OCI-LY7 (cell line): ENCODE measurements around the gene KIAA1958. TPM values are rescaled to one million over a fixed set of nuclear protein-coding genes. Genes with fewer than 3 reads are reported as not detected.

Experiments
- BruUV-seq: library from RNA; stranded (reverse); fragments of 400-500 nt; replicated peaks from 2 replicates; lab custom pipeline; 2021; lab: Mats Ljungman, UMichigan
- CTCF ChIA-PET: fragments of 300-600 bp; sonication (Branson Sonifier 250); formaldehyde crosslinking; loops from one replicate; lab custom pipeline; 2022; ENCODE audit warnings: antibody characterized with exemption; ENCODE audit not compliant: unreplicated experiment; lab: Charles Lee
- POLR2A ChIA-PET: fragments of 300-600 bp; sonication (Branson Sonifier 250); formaldehyde crosslinking; loops from one replicate; lab custom pipeline; 2022; ENCODE audit warnings: antibody characterized with exemption; lab: Charles Lee
- DNase-seq: peaks from one replicate; pipeline ENCODE4 v3.0.0-alpha.2; 2015; ENCODE audit warnings: low spot score
- H2AFZ ChIP-seq: fragments of 200-600 bp; sonication (generic), shearing (Covaris generic); 2 replicates; pipeline ENCODE4 v1.6.1; 2014; ENCODE audit warnings: mild to moderate bottlenecking, antibody characterized with exemption, low read length, moderate library complexity
- H3K27ac ChIP-seq: fragments of 200-600 bp; sonication (generic); 2 replicates; pipeline ENCODE4 v1.5.1; 2014; ENCODE audit warnings: mixed run types, low read depth, mild to moderate bottlenecking, moderate library complexity, low read length, inconsistent platforms; ENCODE audit not compliant: poor library complexity, severe bottlenecking
- H3K36me3 ChIP-seq: fragments of 200-600 bp; sonication (generic); 2 replicates; pipeline ENCODE4 v1.6.1; 2014; ENCODE audit warnings: mild to moderate bottlenecking, antibody characterized with exemption, low read length, moderate library complexity, mixed read lengths; ENCODE audit not compliant: insufficient read depth
- H3K4me1 ChIP-seq: fragments of 200-600 bp; sonication (generic); 2 replicates; pipeline ENCODE4 v1.5.1; 2014; ENCODE audit warnings: mild to moderate bottlenecking, low read length; ENCODE audit not compliant: insufficient read depth, poor library complexity, severe bottlenecking
- H3K4me2 ChIP-seq: fragments of 200-600 bp; sonication (generic); 2 replicates; pipeline ENCODE4 v1.6.1; 2014; ENCODE audit warnings: mild to moderate bottlenecking, low read length
- H3K4me3 ChIP-seq: fragments of 200-600 bp; sonication (generic); 2 replicates; pipeline ENCODE4 v1.5.1; 2014; ENCODE audit warnings: mild to moderate bottlenecking, low read depth, low read length; ENCODE audit not compliant: poor library complexity, severe bottlenecking
- H3K79me2 ChIP-seq: fragments of 200-600 bp; sonication (generic); 2 replicates; pipeline ENCODE4 v1.6.1; 2016; ENCODE audit warnings: low read depth, mild to moderate bottlenecking, low read length, moderate library complexity, mixed read lengths; ENCODE audit not compliant: insufficient read depth
- H3K9me2 ChIP-seq: fragments of 200-600 bp; sonication (generic); 2 replicates; pipeline ENCODE4 v1.6.1; 2016; ENCODE audit warnings: mild to moderate bottlenecking, low read length, mixed read lengths; ENCODE audit not compliant: insufficient read depth
- H3K9me3 ChIP-seq: fragments of 200-600 bp; sonication (generic); 2 replicates; pipeline ENCODE4 v1.6.1; 2014; ENCODE audit warnings: mild to moderate bottlenecking, mixed run types, low read length, mixed read lengths
- H4K20me1 ChIP-seq: fragments of 200-600 bp; sonication (generic); 2 replicates; pipeline ENCODE4 v1.6.1; 2014; ENCODE audit warnings: mild to moderate bottlenecking, antibody characterized with exemption, low read length, moderate library complexity, mixed read lengths; ENCODE audit not compliant: insufficient read depth
- EZH2phosphoT487 ChIP-seq: fragments of 200-600 bp; sonication (generic); IDR thresholded peaks from 2 replicates; pipeline ENCODE4 v1.6.1; 2018; ENCODE audit warnings: low read depth, borderline replicate concordance, mild to moderate bottlenecking, mixed run types, antibody characterized with exemption, low read length, moderate library complexity, mixed read lengths
- intact Hi-C: fragments of 100-400 bp; cut with micrococcal nuclease; formaldehyde crosslinking; loops from one replicate; pipeline ENCODE4 v1.10.0; 2022; ENCODE audit not compliant: unreplicated experiment
- total RNA-seq, 2 experiments: library from RNA; depleted of rRNA in 1 of 2; stranded (reverse); fragments of >200 nt in 1 of 2; shearing (Covaris generic) in 1 of 2; gene quantifications; 2 replicates each; pipeline ENCODE4 v1.2.3, GENCODE V29; 2014 to 2022
- TF ChIP-seq, protein P1 (sequence below): fragments of 200-600 bp; sonication (generic); conservative IDR thresholded peaks from 2 replicates; pipeline ENCODE4 v1.5.1; 2014; ENCODE audit warnings: mild to moderate bottlenecking, antibody characterized with exemption, low read length, moderate library complexity, mixed read lengths

KIAA1958 gene
- total RNA-seq, 2 experiments from 2014 or later, result 15.4 to 19.8 TPM

DNA sequence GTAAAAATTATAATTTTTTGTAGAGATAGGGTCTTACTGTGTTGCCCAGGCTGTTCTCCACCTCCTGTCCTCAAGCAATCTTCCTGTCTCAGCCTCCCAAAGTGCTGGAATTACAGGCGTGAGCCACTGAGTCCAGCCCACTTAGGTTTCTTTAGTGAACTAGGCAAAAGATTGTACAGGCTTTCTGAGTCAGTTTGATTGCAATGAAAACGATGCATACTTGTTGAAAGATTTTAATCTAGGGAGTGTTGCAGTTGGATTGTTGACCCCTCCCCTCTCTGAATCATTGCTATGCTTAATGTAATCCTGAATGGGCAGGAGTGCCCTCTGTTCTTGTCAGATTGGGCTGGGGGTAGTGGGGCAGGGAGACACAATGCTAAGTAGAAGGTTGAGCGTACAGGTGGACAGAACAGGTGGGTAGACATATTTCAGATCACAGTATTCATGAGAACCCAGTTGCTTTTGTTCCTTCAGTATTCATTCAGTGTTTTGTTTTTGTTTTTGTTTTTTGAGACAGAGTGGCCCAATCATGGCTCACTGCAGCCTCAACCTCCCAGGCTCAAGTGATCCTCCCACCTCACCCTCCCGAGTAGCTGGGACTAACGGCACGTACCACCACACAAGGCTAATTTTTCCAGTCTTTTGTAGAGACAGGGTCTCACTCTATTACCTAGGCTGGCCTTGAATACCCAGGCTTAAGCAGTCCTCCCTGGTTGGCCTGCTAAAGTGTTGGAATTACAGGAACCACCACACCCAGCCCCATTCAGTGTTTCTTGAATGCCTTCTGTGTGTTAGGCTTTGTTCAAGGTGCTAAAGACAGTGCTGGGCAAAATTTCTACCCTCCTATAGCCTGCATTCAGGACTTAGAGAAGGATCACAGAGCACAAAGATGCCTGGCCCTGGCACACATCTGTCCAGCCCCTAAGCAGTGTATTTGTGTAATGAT, 70.1 kb downstream of the KIAA1958 start:
- no peak for TF ChIP-seq EZH2phosphoT487
- TF ChIP-seq, protein P1, sequence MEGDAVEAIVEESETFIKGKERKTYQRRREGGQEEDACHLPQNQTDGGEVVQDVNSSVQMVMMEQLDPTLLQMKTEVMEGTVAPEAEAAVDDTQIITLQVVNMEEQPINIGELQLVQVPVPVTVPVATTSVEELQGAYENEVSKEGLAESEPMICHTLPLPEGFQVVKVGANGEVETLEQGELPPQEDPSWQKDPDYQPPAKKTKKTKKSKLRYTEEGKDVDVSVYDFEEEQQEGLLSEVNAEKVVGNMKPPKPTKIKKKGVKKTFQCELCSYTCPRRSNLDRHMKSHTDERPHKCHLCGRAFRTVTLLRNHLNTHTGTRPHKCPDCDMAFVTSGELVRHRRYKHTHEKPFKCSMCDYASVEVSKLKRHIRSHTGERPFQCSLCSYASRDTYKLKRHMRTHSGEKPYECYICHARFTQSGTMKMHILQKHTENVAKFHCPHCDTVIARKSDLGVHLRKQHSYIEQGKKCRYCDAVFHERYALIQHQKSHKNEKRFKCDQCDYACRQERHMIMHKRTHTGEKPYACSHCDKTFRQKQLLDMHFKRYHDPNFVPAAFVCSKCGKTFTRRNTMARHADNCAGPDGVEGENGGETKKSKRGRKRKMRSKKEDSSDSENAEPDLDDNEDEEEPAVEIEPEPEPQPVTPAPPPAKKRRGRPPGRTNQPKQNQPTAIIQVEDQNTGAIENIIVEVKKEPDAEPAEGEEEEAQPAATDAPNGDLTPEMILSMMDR, result no peak
- ChIA-PET CTCF (no interaction called here), POLR2A (interaction anchor here (1.0 kb wide), 1 partner anchor 13 kb away, joined by 3 read pairs; no protein-coding TSS in a partner anchor)
- H3K9me3 ChIP-seq, result no peaks in the 10 kb centered on the region
- no peak for DNase-seq
- intact Hi-C loops, result no loop called here
- H3K4me1 ChIP-seq, result no peaks in the 10 kb centered on the region
- no peaks in the 10 kb centered on the region for H3K36me3 ChIP-seq
- no peaks in the 10 kb centered on the region for H3K79me2 ChIP-seq
- H2AFZ ChIP-seq, result no peak overlapping the region
- no peak overlapping the region for H3K27ac ChIP-seq
- BruUV-seq, result no TSS peak
- no peaks in the 10 kb centered on the region for H3K9me2 ChIP-seq
- no peak overlapping the region for H3K4me2 ChIP-seq
- H4K20me1 ChIP-seq, result peaks cover 4% of the 10 kb centered on the region; the same call in 1 of the 2 replicates
- H3K4me3 ChIP-seq, result no peak overlapping the region

DNA sequence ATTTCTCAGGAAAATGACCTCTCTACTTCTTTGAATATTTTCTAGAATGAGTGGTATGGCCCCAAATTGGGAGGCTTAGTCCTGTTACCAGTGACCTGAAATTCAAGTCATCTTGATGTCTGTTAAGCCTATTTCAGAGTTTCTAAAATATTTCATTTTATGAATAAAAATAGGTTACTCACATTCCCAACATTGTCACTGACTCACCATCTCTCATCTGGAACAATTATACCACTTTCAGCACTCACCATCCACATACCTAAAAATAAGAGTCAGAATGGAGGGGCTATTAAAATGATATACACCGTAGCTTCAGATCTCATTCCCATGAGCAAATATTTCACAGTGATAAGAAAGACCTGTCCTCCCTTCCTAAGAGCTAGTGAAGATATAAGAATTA, 71.8 kb downstream of the KIAA1958 start:
- no peaks in the 10 kb centered on the region for H3K9me3 ChIP-seq
- CTCF ChIA-PET, result no interaction called here
- no peaks in the 10 kb centered on the region for H3K79me2 ChIP-seq
- no peak overlapping the region for H3K4me2 ChIP-seq
- no peaks in the 10 kb centered on the region for H3K9me2 ChIP-seq
- no peak for TF ChIP-seq EZH2phosphoT487
- intact Hi-C loops, result no loop called here
- no peak overlapping the region for H3K4me3 ChIP-seq
- H3K36me3 ChIP-seq, result no peaks in the 10 kb centered on the region
- no TSS peak for BruUV-seq
- no peaks in the 10 kb centered on the region for H3K4me1 ChIP-seq
- peaks cover 4% of the 10 kb centered on the region; the same call in 1 of the 2 replicates for H4K20me1 ChIP-seq
- POLR2A ChIA-PET, result no interaction called here
- H2AFZ ChIP-seq, result no peak overlapping the region
- no peak for DNase-seq
- no peak overlapping the region for H3K27ac ChIP-seq

DNA sequence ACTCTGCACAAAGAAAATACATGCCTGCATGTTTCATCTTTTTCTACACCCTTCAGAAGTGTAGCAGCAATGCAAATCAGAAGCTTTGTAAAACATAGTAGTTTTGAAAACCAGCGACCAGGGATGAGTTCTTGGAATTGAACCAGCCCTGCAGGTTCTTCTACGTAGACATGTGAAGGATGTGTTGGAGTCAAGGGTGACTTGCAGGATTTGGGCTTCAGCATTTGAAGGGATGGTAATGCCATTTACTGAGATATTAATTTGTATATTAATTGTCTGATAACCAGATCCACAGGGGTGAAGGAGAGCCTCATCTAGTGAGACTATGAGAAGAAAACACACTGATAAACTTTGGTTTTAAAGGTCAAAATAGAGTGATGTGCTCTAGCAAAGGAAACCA, 72.4 kb downstream of the KIAA1958 start:
- peaks cover 4% of the 10 kb centered on the region; the same call in 1 of the 2 replicates for H4K20me1 ChIP-seq
- intact Hi-C loops, result no loop called here
- no peak overlapping the region for H3K4me2 ChIP-seq
- H3K9me2 ChIP-seq, result no peaks in the 10 kb centered on the region
- H2AFZ ChIP-seq, result no peak overlapping the region
- peaks cover 2% of the 10 kb centered on the region for H3K4me1 ChIP-seq
- H3K4me3 ChIP-seq, result no peak overlapping the region
- TF ChIP-seq, protein P1, result no peak
- TF ChIP-seq EZH2phosphoT487, result no peak
- BruUV-seq, result no TSS peak
- H3K79me2 ChIP-seq, result no peaks in the 10 kb centered on the region
- ChIA-PET POLR2A (no interaction called here), CTCF (no interaction called here)
- H3K36me3 ChIP-seq, result no peaks in the 10 kb centered on the region
- H3K27ac ChIP-seq, result no peak overlapping the region
- no peaks in the 10 kb centered on the region for H3K9me3 ChIP-seq
- DNase-seq, result no peak
